HepG2 (cell line): ENCODE results near the gene SLC17A8. TPM values are rescaled to one million over a fixed set of nuclear protein-coding genes. Genes with fewer than 3 reads are reported as not detected.

Experiments
- ATAC-seq: fragments of 200-7000 bp; cut with Tn5 transposase; 3 replicates; pipeline ENCODE4 v1.9.1; 2020; ENCODE audit warnings: mild to moderate bottlenecking, moderate library complexity
- BruUV-seq: library from RNA; stranded (reverse); fragments of 400-500 nt; replicated peaks from 2 replicates; lab custom pipeline; 2021; lab: Mats Ljungman, UMichigan
- CTCF ChIA-PET: fragments of 300-600 bp; formaldehyde crosslinking; extraction: SDS; loops from one replicate; lab custom pipeline; 2021; ENCODE audit warnings: low total read pairs, inconsistent platforms, low intra/inter-chr PET ratio; lab: Yijun Ruan, JAX
- POLR2A ChIA-PET: fragments of 350-600 bp; sonication (Branson Sonifier 250); formaldehyde crosslinking; loops from one replicate; lab custom pipeline; 2020; ENCODE audit warnings: antibody characterized with exemption, inconsistent platforms; lab: Yijun Ruan, JAX
- DNase-seq: peaks from one replicate; pipeline ENCODE4 v3.0.0-alpha.2; 2015; ENCODE audit warnings: low spot score
- FAIRE-seq: peaks from 3 replicates; lab custom pipeline; 2011; peaks lifted over from hg19 to GRCh38; lab: Jason Lieb, UNC
- H2AFZ ChIP-seq: one replicate; pipeline ENCODE4 v1.6.1; 2011; ENCODE audit warnings: low read length, inconsistent platforms
- H3K27ac ChIP-seq: fragments of 300-600 bp; 3 replicates; pipeline ENCODE4 v1.8.0; 2011; ENCODE audit warnings: mixed run types, mild to moderate bottlenecking, mixed read lengths, low read length, inconsistent platforms; ENCODE audit not compliant: insufficient read depth; ENCODE audit errors: extremely low read length
- H3K27me3 ChIP-seq, 2 experiments: fragments of 200-600 bp in 1 of 2; 2 replicates in 1 of 2; 3 replicates in 1 of 2; pipeline versions ENCODE4 v1.6.0 to v1.8.0; 2011; ENCODE audit warnings: low read length in 2 of 2, mild to moderate bottlenecking in 2 of 2, moderate library complexity in 2 of 2, inconsistent platforms in 1 of 2; ENCODE audit not compliant: insufficient read depth in 2 of 2, control insufficient read depth in 1 of 2
- H3K36me3 ChIP-seq, 2 experiments: fragments of 200-600 bp in 1 of 2; replicated peaks in 1 of 2; 2 replicates in 1 of 2; 3 replicates in 1 of 2; pipeline versions ENCODE4 v1.5.1 to v1.8.0; 2011; ENCODE audit warnings: low read length in 2 of 2, inconsistent platforms in 1 of 2; ENCODE audit not compliant: insufficient read depth in 2 of 2, control insufficient read depth in 1 of 2
- H3K4me1 ChIP-seq: 2 replicates; pipeline ENCODE4 v1.5.1; 2012; ENCODE audit warnings: low read length, inconsistent platforms; ENCODE audit not compliant: insufficient read depth
- H3K4me2 ChIP-seq: 2 replicates; pipeline ENCODE4 v1.6.0; 2011; ENCODE audit warnings: low read depth, low read length, inconsistent platforms
- H3K4me3 ChIP-seq, 3 experiments: fragments of 200-600 bp in 1 of 3; sonication (generic), shearing (Covaris generic) in 1 of 3; replicated peaks in 1 of 3; 2 replicates each; pipeline ENCODE4 v1.5.1; 2011 to 2016; ENCODE audit warnings: low read length in 3 of 3, inconsistent platforms in 2 of 3, low read depth in 2 of 3, mild to moderate bottlenecking in 2 of 3, control low read depth in 1 of 3, mixed read lengths in 1 of 3; ENCODE audit not compliant: insufficient read depth in 1 of 3
- H3K79me2 ChIP-seq: one replicate; pipeline ENCODE4 v1.6.1; 2011; ENCODE audit warnings: low read length, inconsistent platforms; ENCODE audit not compliant: insufficient read depth
- H3K9ac ChIP-seq: 2 replicates; pipeline ENCODE4 v1.6.0; 2011; ENCODE audit warnings: mild to moderate bottlenecking, low read depth, low read length, inconsistent platforms; ENCODE audit not compliant: insufficient read depth
- H3K9me3 ChIP-seq: 2 replicates; pipeline ENCODE4 v1.5.1; 2012; ENCODE audit warnings: mild to moderate bottlenecking, low read length
- H4K20me1 ChIP-seq: 2 replicates; pipeline ENCODE4 v1.6.0; 2011; ENCODE audit warnings: inconsistent platforms, mild to moderate bottlenecking, low read length, moderate library complexity; ENCODE audit not compliant: insufficient read depth
- AHR ChIP-seq: IDR thresholded peaks from 2 replicates; pipeline ENCODE4 v1.6.1; 2018; ENCODE audit warnings: missing genetic modification reagents, missing compliant biosample characterization
- FOXM1 ChIP-seq: sonication (generic); formaldehyde crosslinking; IDR thresholded peaks from 2 replicates; pipeline ENCODE4 v1.5.0; 2020; ENCODE audit warnings: missing genetic modification reagents
- GATAD2A ChIP-seq: IDR thresholded peaks from 2 replicates; pipeline ENCODE4 v1.6.1; 2016
- PRPF4 ChIP-seq: fragments of 200-400 bp; formaldehyde crosslinking; IDR thresholded peaks from 2 replicates; pipeline ENCODE4 v1.6.1; 2016; ENCODE audit warnings: low read length, low read depth; ENCODE audit not compliant: poor library complexity, severe bottlenecking
- ZKSCAN5 ChIP-seq: sonication (generic); formaldehyde crosslinking; IDR thresholded peaks from 2 replicates; pipeline ENCODE4 v1.5.1; 2020; ENCODE audit warnings: mild to moderate bottlenecking, missing genetic modification reagents
- ZNF567 ChIP-seq: sonication (generic); formaldehyde crosslinking; IDR thresholded peaks from 2 replicates; pipeline ENCODE4 v1.8.1; 2023; ENCODE audit warnings: mild to moderate bottlenecking, missing genetic modification reagents, borderline replicate concordance
- ZNF768 ChIP-seq: sonication (generic); formaldehyde crosslinking; IDR thresholded peaks from 2 replicates; pipeline ENCODE4 v1.4.0; 2020; ENCODE audit warnings: missing genetic modification reagents
- WGBS: methylation state at CpG from one replicate; pipeline ENCODE4 v1.1.6; 2017; ENCODE audit warnings: low lambda C conversion rate; 5-methylcytosine and 5-hydroxymethylcytosine counted together
- in situ Hi-C: cut with HindIII; loops from 2 replicates; pipeline ENCODE4 v1.10.0; 2017; ENCODE audit warnings: low pct_unique_long_range_greater_than_20kb; ENCODE audit not compliant: extremely low pct_ligation_motif_present
- intact Hi-C: fragments of 100-400 bp; cut with micrococcal nuclease; formaldehyde crosslinking; loops from one replicate; pipeline ENCODE4 v1.10.0; 2022; ENCODE audit not compliant: unreplicated experiment
- polyA plus RNA-seq, 8 experiments: library from polyadenylated mRNA; depleted of rRNA in 3 of 8; stranded (reverse) in 7 of 8; unstranded in 1 of 8; fragments of >200 nt; fragmentation: Illumina TruSeq in 4 of 8; extraction: Trizol in 4 of 8; gene quantifications; 2 replicates each; pipeline versions ENCODE4 v1.2.1 to v1.2.3, GENCODE V29; 2011 to 2016; ENCODE audit warnings: low read depth in 4 of 8, missing spikeins in 1 of 8, mixed read lengths in 1 of 8; ENCODE audit not compliant: insufficient read depth in 1 of 8
- total RNA-seq, 5 experiments: library from RNA; depleted of rRNA; stranded (reverse); fragments of >200 nt; fragmentation: Illumina TruSeq; extraction: Trizol; gene quantifications; 2 replicates each; pipeline ENCODE4 v1.2.3, GENCODE V29; 2016; ENCODE audit warnings: low read depth in 1 of 5
- TF ChIP-seq, protein P1 (sequence below): sonication (generic); formaldehyde crosslinking; IDR thresholded peaks from 2 replicates; pipeline ENCODE4 v1.5.0; 2020; ENCODE audit warnings: mild to moderate bottlenecking, missing genetic modification reagents, borderline replicate concordance
- TF ChIP-seq, protein P2 (sequence below): sonication (generic); formaldehyde crosslinking; IDR thresholded peaks from 2 replicates; pipeline ENCODE4 v1.4.0; 2020; ENCODE audit warnings: mild to moderate bottlenecking, missing genetic modification reagents
- TF ChIP-seq, protein P3 (sequence below): sonication (generic); formaldehyde crosslinking; IDR thresholded peaks from 2 replicates; pipeline ENCODE4 v1.5.0; 2020; ENCODE audit warnings: mild to moderate bottlenecking, missing genetic modification reagents
- TF ChIP-seq, protein P4 (sequence below): sonication (generic); formaldehyde crosslinking; IDR thresholded peaks from 2 replicates; pipeline ENCODE4 v1.5.1; 2020; ENCODE audit warnings: missing genetic modification reagents, mild to moderate bottlenecking, borderline replicate concordance

Gene SLC17A8
- total and polyA plus RNA-seq, 2 of the 13 experiments (the other 11 are each of a cell fraction or from before 2014, with no cell fraction given) = 0.07 to 0.15 TPM

DNA sequence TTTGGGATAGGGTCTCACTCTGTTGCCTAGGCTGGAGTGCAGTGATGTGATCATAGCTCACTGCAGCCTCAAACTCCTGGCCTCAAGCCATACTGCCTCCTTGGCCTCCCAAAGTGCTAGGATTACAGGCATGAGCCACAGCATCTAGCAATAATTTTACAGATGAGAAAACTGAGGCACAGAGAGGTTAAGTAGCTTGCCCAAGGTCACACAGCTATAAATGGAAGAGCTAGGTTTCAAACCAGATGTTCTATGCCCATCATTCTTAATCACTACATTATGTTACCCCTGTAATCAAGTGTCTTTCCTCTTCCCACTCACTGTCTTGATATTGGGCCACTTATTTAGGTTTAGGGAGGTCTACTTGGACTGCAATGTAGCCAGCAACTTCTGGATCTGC lies 3.6 kb downstream of the SLC17A8 start:
- ChIA-PET CTCF (no interaction called here), POLR2A (no interaction called here)
- no TSS peak for BruUV-seq
- FAIRE-seq (no peak), ATAC-seq (no peak), DNase-seq (no peak)
- H3K36me3 ChIP-seq = no peaks in the 10 kb centered on the region
- in situ Hi-C loops = no loop called here
- H2AFZ ChIP-seq = no peak overlapping the region
- 0 out of 2 replicates have a peak, but pooled peaks cover 11% of the 10 kb centered on the region for H3K4me1 ChIP-seq
- no peaks in the 10 kb centered on the region for H3K9me3 ChIP-seq
- H3K4me2 ChIP-seq = no peak overlapping the region
- no peaks in the 10 kb centered on the region for H3K79me2 ChIP-seq
- H3K9ac ChIP-seq = no peak overlapping the region
- intact Hi-C loops = no loop called here
- H4K20me1 ChIP-seq = no peaks in the 10 kb centered on the region
- H3K4me3 ChIP-seq = no peak overlapping the region
- peaks cover 2 to 9% of the 10 kb centered on the region in 2 experiments; a peak in 1 of 5 replicates for H3K27me3 ChIP-seq
- TF ChIP-seq ZNF768 (CRISPR knock-in tag) = peak; percentile 52; the same call in 1 of the 2 replicates
- TF ChIP-seq AHR (CRISPR knock-in tag) = no peak
- no peak overlapping the region for H3K27ac ChIP-seq

DNA sequence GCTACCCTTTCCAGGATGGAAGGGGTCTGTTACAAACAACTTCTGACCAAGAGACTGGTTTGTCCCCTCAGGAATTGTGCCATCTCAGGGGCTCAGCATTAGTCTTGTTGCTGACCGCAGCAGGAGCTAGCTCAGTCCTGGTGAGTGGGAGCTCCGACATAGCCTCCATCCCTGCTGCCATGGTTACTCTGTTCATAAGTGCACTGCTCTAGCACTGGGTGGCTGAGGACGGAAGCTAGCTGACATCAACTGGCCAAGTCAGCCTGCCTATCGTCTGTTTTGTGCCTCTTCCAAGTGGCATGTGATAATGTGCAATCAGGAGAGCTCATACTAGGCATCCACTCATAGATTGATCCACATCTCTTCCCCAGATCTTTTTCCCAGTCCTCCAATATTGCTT lies 7.5 kb downstream of the SLC17A8 start:
- Histone ChIP-seq H3K4me1 (no peaks in the 10 kb centered on the region), H3K9me3 (no peaks in the 10 kb centered on the region), H3K79me2 (no peaks in the 10 kb centered on the region), H2AFZ (no peak overlapping the region), H3K4me3 (no peak overlapping the region), H3K27ac (no peak overlapping the region), H4K20me1 (no peaks in the 10 kb centered on the region), H3K27me3 (no peaks in the 10 kb centered on the region), H3K9ac (no peak overlapping the region), H3K36me3 (no peaks in the 10 kb centered on the region), H3K4me2 (no peak overlapping the region)
- intact Hi-C loops (no loop called here), in situ Hi-C loops (no loop called here)
- no peak for FAIRE-seq
- ChIA-PET POLR2A (no interaction called here), CTCF (no interaction called here)
- WGBS = 17% methylated on average over 1 of the region's 4 CpGs
- no peak for DNase-seq
- ATAC-seq = no peak
- no TSS peak for BruUV-seq
- TF ChIP-seq, protein P1, sequence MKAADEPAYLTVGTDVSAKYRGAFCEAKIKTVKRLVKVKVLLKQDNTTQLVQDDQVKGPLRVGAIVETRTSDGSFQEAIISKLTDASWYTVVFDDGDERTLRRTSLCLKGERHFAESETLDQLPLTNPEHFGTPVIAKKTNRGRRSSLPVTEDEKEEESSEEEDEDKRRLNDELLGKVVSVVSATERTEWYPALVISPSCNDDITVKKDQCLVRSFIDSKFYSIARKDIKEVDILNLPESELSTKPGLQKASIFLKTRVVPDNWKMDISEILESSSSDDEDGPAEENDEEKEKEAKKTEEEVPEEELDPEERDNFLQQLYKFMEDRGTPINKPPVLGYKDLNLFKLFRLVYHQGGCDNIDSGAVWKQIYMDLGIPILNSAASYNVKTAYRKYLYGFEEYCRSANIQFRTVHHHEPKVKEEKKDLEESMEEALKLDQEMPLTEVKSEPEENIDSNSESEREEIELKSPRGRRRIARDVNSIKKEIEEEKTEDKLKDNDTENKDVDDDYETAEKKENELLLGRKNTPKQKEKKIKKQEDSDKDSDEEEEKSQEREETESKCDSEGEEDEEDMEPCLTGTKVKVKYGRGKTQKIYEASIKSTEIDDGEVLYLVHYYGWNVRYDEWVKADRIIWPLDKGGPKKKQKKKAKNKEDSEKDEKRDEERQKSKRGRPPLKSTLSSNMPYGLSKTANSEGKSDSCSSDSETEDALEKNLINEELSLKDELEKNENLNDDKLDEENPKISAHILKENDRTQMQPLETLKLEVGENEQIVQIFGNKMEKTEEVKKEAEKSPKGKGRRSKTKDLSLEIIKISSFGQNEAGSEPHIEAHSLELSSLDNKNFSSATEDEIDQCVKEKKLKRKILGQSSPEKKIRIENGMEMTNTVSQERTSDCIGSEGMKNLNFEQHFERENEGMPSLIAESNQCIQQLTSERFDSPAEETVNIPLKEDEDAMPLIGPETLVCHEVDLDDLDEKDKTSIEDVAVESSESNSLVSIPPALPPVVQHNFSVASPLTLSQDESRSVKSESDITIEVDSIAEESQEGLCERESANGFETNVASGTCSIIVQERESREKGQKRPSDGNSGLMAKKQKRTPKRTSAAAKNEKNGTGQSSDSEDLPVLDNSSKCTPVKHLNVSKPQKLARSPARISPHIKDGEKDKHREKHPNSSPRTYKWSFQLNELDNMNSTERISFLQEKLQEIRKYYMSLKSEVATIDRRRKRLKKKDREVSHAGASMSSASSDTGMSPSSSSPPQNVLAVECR (CRISPR knock-in tag) = no peak
- TF ChIP-seq ZKSCAN5 (CRISPR knock-in tag) (no peak), GATAD2A (CRISPR knock-in tag) (no peak), ZNF567 (CRISPR knock-in tag) (no peak), PRPF4 (no peak), FOXM1 (CRISPR knock-in tag) (no peak)
- TF ChIP-seq, protein P2, sequence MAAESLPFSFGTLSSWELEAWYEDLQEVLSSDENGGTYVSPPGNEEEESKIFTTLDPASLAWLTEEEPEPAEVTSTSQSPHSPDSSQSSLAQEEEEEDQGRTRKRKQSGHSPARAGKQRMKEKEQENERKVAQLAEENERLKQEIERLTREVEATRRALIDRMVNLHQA = no peak
- TF ChIP-seq, protein P3, sequence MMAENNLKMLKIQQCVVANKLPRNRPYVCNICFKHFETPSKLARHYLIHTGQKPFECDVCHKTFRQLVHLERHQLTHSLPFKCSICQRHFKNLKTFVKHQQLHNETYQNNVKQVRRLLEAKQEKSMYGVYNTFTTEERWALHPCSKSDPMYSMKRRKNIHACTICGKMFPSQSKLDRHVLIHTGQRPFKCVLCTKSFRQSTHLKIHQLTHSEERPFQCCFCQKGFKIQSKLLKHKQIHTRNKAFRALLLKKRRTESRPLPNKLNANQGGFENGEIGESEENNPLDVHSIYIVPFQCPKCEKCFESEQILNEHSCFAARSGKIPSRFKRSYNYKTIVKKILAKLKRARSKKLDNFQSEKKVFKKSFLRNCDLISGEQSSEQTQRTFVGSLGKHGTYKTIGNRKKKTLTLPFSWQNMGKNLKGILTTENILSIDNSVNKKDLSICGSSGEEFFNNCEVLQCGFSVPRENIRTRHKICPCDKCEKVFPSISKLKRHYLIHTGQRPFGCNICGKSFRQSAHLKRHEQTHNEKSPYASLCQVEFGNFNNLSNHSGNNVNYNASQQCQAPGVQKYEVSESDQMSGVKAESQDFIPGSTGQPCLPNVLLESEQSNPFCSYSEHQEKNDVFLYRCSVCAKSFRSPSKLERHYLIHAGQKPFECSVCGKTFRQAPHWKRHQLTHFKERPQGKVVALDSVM (CRISPR knock-in tag) = no peak
- TF ChIP-seq, protein P4, sequence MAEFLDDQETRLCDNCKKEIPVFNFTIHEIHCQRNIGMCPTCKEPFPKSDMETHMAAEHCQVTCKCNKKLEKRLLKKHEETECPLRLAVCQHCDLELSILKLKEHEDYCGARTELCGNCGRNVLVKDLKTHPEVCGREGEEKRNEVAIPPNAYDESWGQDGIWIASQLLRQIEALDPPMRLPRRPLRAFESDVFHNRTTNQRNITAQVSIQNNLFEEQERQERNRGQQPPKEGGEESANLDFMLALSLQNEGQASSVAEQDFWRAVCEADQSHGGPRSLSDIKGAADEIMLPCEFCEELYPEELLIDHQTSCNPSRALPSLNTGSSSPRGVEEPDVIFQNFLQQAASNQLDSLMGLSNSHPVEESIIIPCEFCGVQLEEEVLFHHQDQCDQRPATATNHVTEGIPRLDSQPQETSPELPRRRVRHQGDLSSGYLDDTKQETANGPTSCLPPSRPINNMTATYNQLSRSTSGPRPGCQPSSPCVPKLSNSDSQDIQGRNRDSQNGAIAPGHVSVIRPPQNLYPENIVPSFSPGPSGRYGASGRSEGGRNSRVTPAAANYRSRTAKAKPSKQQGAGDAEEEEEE = no peak
